Gastrocnemius medialis (tissue), 4 donors: ENCODE measurements around the gene LRMDA. TPM values are rescaled to one million over a fixed set of nuclear protein-coding genes. Genes with fewer than 3 reads are reported as not detected.
"Not testable (repeated sequence)": the region's sequence is repeated elsewhere in the genome, so short reads cannot be mapped to it uniquely, and the experiment has no call there.

Source experiments
- ATAC-seq, 2 donors: fragments of 150-250 bp; one replicate each; pipeline ENCODE4 v1.9.1; 2016
- DNase-seq, 2 donors: peaks; one replicate each; pipeline ENCODE4 v3.0.0-alpha.2; 2019
- H3K27ac ChIP-seq, 4 donors: fragments of 200-600 bp; sonication (generic); 1 replicate in 1 of 4; 2 replicates in 3 of 4; pipeline ENCODE4 v1.5.1; 2016 to 2018; ENCODE audit warnings: mild to moderate bottlenecking in 2 of 4, moderate library complexity in 1 of 4
- H3K27me3 ChIP-seq, 3 donors: fragments of 200-600 bp; sonication (generic) in 2 of 3; 1 replicate in 1 of 3; 2 replicates in 2 of 3; pipeline versions ENCODE4 v1.5.1 to v1.6.0; 2016 to 2019; ENCODE audit warnings: mild to moderate bottlenecking in 1 of 3, moderate library complexity in 1 of 3
- H3K36me3 ChIP-seq, 2 donors: fragments of 200-600 bp; sonication (generic) in 1 of 2; one replicate each; pipeline ENCODE4 v1.5.1; 2017 to 2018
- H3K4me1 ChIP-seq, 2 donors: fragments of 200-600 bp; sonication (generic) in 1 of 2; one replicate each; pipeline ENCODE4 v1.5.1; 2016 to 2017; ENCODE audit warnings: mild to moderate bottlenecking in 2 of 2
- H3K4me3 ChIP-seq, 4 donors: fragments of 200-600 bp; sonication (generic) in 3 of 4; 1 replicate in 1 of 4; 2 replicates in 3 of 4; pipeline ENCODE4 v1.5.1; 2016 to 2019; ENCODE audit warnings: mild to moderate bottlenecking in 2 of 4
- H3K9me3 ChIP-seq, 3 donors: fragments of 200-600 bp; sonication (generic) in 2 of 3; 1 replicate in 1 of 3; 2 replicates in 2 of 3; pipeline ENCODE4 v1.5.1; 2016 to 2019
- POLR2A ChIP-seq, 2 donors: fragments of 450-650 bp; IDR thresholded peaks; one replicate each; pipeline ENCODE4 v1.6.1; 2017; ENCODE audit warnings: antibody characterized with exemption in 2 of 2, mild to moderate bottlenecking in 2 of 2, moderate library complexity in 2 of 2
- in situ Hi-C, 4 donors: fragments of 200-750 bp; cut with MboI; loops; one replicate each; pipeline versions ENCODE4 v1.15.0 to v1.8.0; 2017; ENCODE audit warnings: low sequenced_read_pairs in 4 of 4
- intact Hi-C: fragments of 100-400 bp; cut with DNase I; formaldehyde crosslinking; loops from one replicate; pipeline ENCODE4 v1.15.1; 2023; ENCODE audit warnings: low total_unique reads
- total RNA-seq, 4 donors: library from RNA; depleted of rRNA; stranded (reverse); fragments of >200 nt; gene quantifications; one replicate each; pipeline versions ENCODE4 v1.1.0 to v1.2.3, GENCODE V29; 2016
- TF ChIP-seq, protein P1 (sequence below), 5 experiments: fragments of 450-650 bp in 3 of 5; fragments of 200-600 bp in 2 of 5; sonication (generic) in 2 of 5; IDR thresholded peaks in 4 of 5; conservative IDR thresholded peaks in 1 of 5; 1 replicate in 4 of 5; 2 replicates in 1 of 5; pipeline ENCODE4 v1.5.1; 2016 to 2019; ENCODE audit warnings: antibody characterized with exemption in 5 of 5, mild to moderate bottlenecking in 3 of 5, moderate library complexity in 3 of 5

LRMDA gene
- total RNA-seq, 4 donors from 2014 or later = 0.80 to 4.5 (median 1.4) TPM

DNA sequence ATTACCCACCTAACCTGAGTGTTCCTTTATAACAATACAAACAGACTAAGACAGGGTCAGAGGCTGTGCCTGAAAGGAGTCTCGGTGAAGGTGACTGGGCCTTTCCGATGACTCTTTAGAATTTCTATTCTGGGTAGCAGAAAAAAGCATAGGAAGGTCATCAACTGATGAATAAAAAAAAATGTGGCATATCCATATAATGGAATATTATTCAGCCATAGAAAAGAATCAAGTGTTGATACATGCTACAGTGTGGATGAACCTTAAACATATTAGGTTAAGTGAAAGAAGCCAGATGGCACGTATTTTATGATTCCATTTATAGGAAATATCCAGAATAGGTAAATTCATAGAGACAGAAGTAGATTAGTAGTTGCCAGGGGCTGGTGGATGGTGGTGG lies 83.4 kb downstream of the LRMDA start:
- no peak for TF ChIP-seq POLR2A (IDR thresholded peaks at IDR 0.05)
- TF ChIP-seq, protein P1, sequence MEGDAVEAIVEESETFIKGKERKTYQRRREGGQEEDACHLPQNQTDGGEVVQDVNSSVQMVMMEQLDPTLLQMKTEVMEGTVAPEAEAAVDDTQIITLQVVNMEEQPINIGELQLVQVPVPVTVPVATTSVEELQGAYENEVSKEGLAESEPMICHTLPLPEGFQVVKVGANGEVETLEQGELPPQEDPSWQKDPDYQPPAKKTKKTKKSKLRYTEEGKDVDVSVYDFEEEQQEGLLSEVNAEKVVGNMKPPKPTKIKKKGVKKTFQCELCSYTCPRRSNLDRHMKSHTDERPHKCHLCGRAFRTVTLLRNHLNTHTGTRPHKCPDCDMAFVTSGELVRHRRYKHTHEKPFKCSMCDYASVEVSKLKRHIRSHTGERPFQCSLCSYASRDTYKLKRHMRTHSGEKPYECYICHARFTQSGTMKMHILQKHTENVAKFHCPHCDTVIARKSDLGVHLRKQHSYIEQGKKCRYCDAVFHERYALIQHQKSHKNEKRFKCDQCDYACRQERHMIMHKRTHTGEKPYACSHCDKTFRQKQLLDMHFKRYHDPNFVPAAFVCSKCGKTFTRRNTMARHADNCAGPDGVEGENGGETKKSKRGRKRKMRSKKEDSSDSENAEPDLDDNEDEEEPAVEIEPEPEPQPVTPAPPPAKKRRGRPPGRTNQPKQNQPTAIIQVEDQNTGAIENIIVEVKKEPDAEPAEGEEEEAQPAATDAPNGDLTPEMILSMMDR (IDR thresholded peaks at IDR 0.05 in 4 of 5, conservative IDR thresholded peaks at IDR 0.05 in 1 of 5) = no peak
- peaks cover 0 to 3% (median 0%) of the 10 kb centered on the region in 3 donors for H3K27me3 ChIP-seq
- DNase-seq (no peak), ATAC-seq (no peak)
- no peaks in the 10 kb centered on the region for H3K4me1 ChIP-seq
- H3K36me3 ChIP-seq = no peaks in the 10 kb centered on the region
- H3K9me3 ChIP-seq = no peaks in the 10 kb centered on the region
- intact Hi-C loops = no loop called here
- in situ Hi-C loops = no loop called here
- H3K27ac ChIP-seq = no peak overlapping the region
- no peak overlapping the region for H3K4me3 ChIP-seq

DNA sequence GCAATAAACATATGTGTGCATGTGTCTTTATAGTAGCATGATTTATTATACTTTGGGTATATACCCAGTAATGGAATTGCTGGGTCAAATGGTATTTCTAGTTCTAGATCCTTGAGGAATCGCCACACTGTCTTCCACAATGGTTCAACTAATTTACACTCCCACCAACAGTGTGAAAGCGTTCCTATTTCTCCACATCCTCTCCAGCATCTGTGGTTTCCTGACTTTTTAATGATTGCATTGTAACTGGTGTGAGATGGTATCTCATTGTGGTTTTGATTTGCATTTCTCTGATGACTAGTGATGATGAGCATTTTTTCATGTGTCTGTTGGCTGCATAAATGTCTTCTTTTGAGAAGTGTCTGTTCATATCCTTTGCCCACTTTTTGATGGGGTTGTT lies 84.7 kb downstream of the LRMDA start:
- in situ Hi-C loops, H3K36me3 ChIP-seq, DNase-seq, H3K27me3 ChIP-seq, ATAC-seq, H3K4me1 ChIP-seq, H3K4me3 ChIP-seq, H3K27ac ChIP-seq, intact Hi-C loops, H3K9me3 ChIP-seq: not testable (repeated sequence)

DNA sequence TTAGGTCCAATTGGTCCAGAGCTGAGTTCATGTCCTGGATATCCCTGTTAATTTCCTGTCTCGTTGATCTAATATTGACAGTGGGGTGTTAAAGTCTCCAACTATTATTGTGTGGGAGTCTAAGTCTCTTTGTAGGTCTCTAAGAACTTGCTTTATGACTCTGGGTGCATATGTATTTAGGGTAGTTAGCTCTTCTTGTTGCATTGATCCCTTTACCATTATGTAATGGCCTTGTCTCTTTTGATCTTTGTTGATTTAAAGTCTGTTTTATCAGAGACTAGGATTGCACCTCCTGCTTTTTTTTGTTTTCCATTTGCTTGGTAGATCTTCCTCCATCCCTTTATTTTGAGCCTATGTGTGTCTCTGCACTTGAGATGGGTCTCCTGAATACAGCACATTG lies 87.8 kb downstream of the LRMDA start:
- ATAC-seq, intact Hi-C loops, H3K9me3 ChIP-seq: not testable (repeated sequence)

DNA sequence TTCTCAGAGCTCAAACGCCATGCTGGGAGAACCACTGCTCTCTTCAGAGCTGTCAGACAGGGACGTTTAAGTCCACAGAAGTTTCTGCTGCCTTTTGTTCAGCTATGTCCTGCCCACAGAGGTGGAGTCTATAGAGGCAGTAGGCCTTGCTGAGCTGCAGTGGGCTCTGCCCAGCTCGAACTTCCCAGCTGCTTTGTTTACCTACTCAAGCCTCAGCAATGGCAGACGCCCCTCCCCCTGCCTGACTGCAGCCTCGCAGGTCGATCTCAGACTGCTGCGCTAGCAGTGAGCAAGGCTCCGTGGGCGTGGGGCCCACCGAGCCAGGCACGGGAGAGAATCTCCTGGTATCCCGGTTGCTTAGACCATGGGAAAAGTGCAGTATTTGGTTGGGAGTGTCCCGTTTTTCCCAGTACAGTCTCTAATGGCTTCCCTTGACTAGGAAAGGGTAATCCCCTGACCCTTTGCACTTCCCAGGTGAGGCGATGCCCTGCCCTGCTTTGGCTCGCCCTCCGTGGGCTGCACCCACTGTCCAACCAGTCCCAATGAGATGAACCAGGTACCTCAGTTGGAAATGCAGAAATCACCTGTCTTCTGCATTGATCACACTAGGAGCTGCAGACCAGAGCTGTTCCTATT lies 89.9 kb downstream of the LRMDA start:
- intact Hi-C loops, H3K4me1 ChIP-seq, H3K27me3 ChIP-seq, H3K9me3 ChIP-seq, H3K27ac ChIP-seq, in situ Hi-C loops, DNase-seq, H3K4me3 ChIP-seq, H3K36me3 ChIP-seq, ATAC-seq: not testable (repeated sequence)

More for the DNA sequence above, 87.8 kb downstream of the LRMDA start:
- in situ Hi-C loops, H3K27ac ChIP-seq, H3K36me3 ChIP-seq, H3K4me1 ChIP-seq, H3K4me3 ChIP-seq, DNase-seq, H3K27me3 ChIP-seq: not testable (repeated sequence)

DNA sequence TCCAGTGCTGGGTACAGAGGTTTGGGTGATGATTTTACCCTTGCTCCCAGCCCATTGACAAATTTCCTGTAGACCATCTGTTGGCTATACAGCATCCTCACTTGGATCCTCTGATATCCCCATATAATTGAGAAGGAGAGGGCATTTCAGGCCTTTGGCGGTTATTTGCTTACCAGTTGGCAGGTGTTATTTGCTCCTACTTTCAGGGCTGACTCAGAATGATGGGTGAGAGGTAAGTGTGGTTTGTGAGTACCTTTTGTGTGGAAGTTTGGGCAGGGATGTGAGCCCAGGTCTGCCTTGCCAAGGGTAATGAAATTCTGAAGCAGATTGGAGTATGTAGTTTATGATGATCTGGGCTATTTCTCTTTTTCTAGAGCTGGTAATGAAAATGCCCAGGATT lies 93.6 kb downstream of the LRMDA start:
- TF ChIP-seq, protein P1 (IDR thresholded peaks at IDR 0.05 in 4 of 5, conservative IDR thresholded peaks at IDR 0.05 in 1 of 5) = no peak
- H3K4me1 ChIP-seq = no peaks in the 10 kb centered on the region
- in situ Hi-C loops = no loop called here
- intact Hi-C loops = no loop called here
- no peaks in the 10 kb centered on the region for H3K27me3 ChIP-seq
- H3K4me3 ChIP-seq = no peak overlapping the region
- H3K9me3 ChIP-seq = no peaks in the 10 kb centered on the region
- no peak for DNase-seq
- no peaks in the 10 kb centered on the region for H3K36me3 ChIP-seq
- H3K27ac ChIP-seq = no peak overlapping the region
- no peak for ATAC-seq

DNA sequence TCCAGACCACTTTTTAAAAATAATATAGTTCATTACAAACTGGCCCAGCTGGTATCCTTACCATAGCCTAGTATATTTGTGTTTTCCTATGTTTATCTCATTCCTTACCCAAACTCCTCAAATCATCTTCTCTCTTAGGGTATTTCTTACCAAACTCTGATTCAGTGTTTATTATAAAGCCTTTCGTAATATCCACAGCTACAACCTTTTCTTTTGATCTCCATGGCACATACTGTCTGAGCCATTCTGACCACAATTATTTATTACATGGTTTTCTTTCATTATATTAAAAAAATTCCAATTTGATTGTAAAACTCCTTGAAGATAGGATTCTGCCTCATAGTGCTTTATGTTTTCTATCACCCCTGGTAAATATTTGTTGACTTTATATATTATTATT lies 94.2 kb downstream of the LRMDA start:
- TF ChIP-seq, protein P1 (IDR thresholded peaks at IDR 0.05 in 4 of 5, conservative IDR thresholded peaks at IDR 0.05 in 1 of 5) = no peak
- no peak for TF ChIP-seq POLR2A (IDR thresholded peaks at IDR 0.05)
- H3K4me3 ChIP-seq = no peak overlapping the region
- in situ Hi-C loops = no loop called here

More for the DNA sequence above, 94.2 kb downstream of the LRMDA start:
- no peak for DNase-seq
- H3K4me1 ChIP-seq = no peaks in the 10 kb centered on the region
- no peak for ATAC-seq
- intact Hi-C loops = no loop called here
- no peaks in the 10 kb centered on the region for H3K36me3 ChIP-seq
- H3K27me3 ChIP-seq = no peaks in the 10 kb centered on the region
- no peak overlapping the region for H3K27ac ChIP-seq
- no peaks in the 10 kb centered on the region for H3K9me3 ChIP-seq
